Upper lobe of left lung (tissue), 4 donors: ENCODE results near the gene KIF12.

Source experiments
- CTCF ChIP-seq, 6 experiments: fragments of 450-650 bp in 4 of 6; fragments of 200-600 bp in 2 of 6; sonication (generic) in 2 of 6; IDR thresholded peaks; one replicate each; pipeline ENCODE4 v1.5.1; 2016 to 2019; ENCODE audit warnings: antibody characterized with exemption in 6 of 6
- POLR2A ChIP-seq, 4 donors: fragments of 450-650 bp; IDR thresholded peaks; one replicate each; pipeline ENCODE4 v1.5.1; 2016 to 2017; ENCODE audit warnings: antibody characterized with exemption in 4 of 4, mild to moderate bottlenecking in 2 of 4
- POLR2AphosphoS5 ChIP-seq, 2 donors: sonication (generic); formaldehyde crosslinking; IDR thresholded peaks; one replicate each; pipeline ENCODE4 v1.5.1; 2017; ENCODE audit warnings: antibody characterized with exemption in 2 of 2

- TF ChIP-seq POLR2AphosphoS5 (IDR thresholded peaks at IDR 0.05) (no peak), CTCF (IDR thresholded peaks at IDR 0.05) (no peak), POLR2A (IDR thresholded peaks at IDR 0.05) (no peak)
Observed at GRCh38 chr9:114091711-114092110, 7.4 kb downstream of the KIF12 start.
